ENCODE measurements around the gene MEX3A. TPM values are rescaled to one million over a fixed set of nuclear protein-coding genes. Genes with fewer than 3 reads are reported as not detected.
"Not testable (repeated sequence)": the region's sequence is repeated elsewhere in the genome, so short reads cannot be mapped to it uniquely, and the experiment has no call there.

MEX3A gene
- total and polyA plus RNA-seq, 10 donors, result 0.11 to 0.76 (median 0.30) TPM

GRCh38 chr1:156122519-156123355 lies 40.5 kb upstream of the MEX3A start:
- intact Hi-C loops (cut with DNase I; ENCODE audit: low total_unique reads), result no loop called here
- Histone ChIP-seq H3K4me1 (peaks cover 66 to 100% (median 94%) of the 10 kb centered on the region in 6 donors), H3K27ac (peak overlapping the region; percentile 67 to 92 (median 82)), H3K9me3 (no peaks in the 10 kb centered on the region), H3K36me3 (no peaks in the 10 kb centered on the region), H3K4me3 (peak overlapping the region in 3 of 8 donors; percentile 23 to 48 (median 24)), H3K27me3 (replicated peaks in 1 of 7) (peaks cover 0 to 33% (median 0%) of the 10 kb centered on the region in 7 donors)
- TF ChIP-seq CTCF (IDR thresholded peaks at IDR 0.05 in 8 of 11, conservative IDR thresholded peaks at IDR 0.05 in 3 of 11), result no peak
- TF ChIP-seq POLR2AphosphoS5 (IDR thresholded peaks at IDR 0.05), result peak; percentile 53 to 75 (median 68)
- no peak for TF ChIP-seq POLR2A (IDR thresholded peaks at IDR 0.05)
- 50 to 72% (median 62%) methylated on average over 14 of the region's 14 CpGs for WGBS, 5 donors
- DNase-seq, result no peak

GRCh38 chr1:156122086-156122485 lies 39.8 kb upstream of the MEX3A start:
- no peak for TF ChIP-seq POLR2A (IDR thresholded peaks at IDR 0.05)
- no peak for TF ChIP-seq POLR2AphosphoS5 (IDR thresholded peaks at IDR 0.05)
- no peak for TF ChIP-seq CTCF (IDR thresholded peaks at IDR 0.05 in 8 of 11, conservative IDR thresholded peaks at IDR 0.05 in 3 of 11)
- 59 to 83% (median 74%) methylated on average over 4 of the region's 4 CpGs for WGBS, 5 donors
- Histone ChIP-seq H3K4me3 (peak overlapping the region in 3 of 8 donors; percentile 0 to 48 (median 24)), H3K36me3 (no peaks in the 10 kb centered on the region), H3K4me1 (peaks cover 59 to 100% (median 93%) of the 10 kb centered on the region in 6 donors), H3K27ac (peak overlapping the region; percentile 53 to 92 (median 82)), H3K27me3 (replicated peaks in 1 of 7) (peaks cover 0 to 37% (median 0%) of the 10 kb centered on the region in 7 donors), H3K9me3 (no peaks in the 10 kb centered on the region)
- no peak for DNase-seq
- intact Hi-C loops (cut with DNase I; ENCODE audit: low total_unique reads), result no loop called here

- peak overlapping the region in 2 of 8 donors; percentile 0 to 48 for H3K4me3 ChIP-seq
- no peak for DNase-seq
- H3K4me1 ChIP-seq, result peaks cover 53 to 100% (median 88%) of the 10 kb centered on the region in 6 donors
- no peaks in the 10 kb centered on the region for H3K9me3 ChIP-seq
- intact Hi-C loops (cut with DNase I; ENCODE audit: low total_unique reads), result no loop called here
- WGBS, 5 donors, result 81 to 91% (median 89%) methylated on average over 4 of the region's 4 CpGs
- peak overlapping the region in 5 of 8 donors; percentile 53 to 92 (median 89) for H3K27ac ChIP-seq
- no peak for TF ChIP-seq POLR2AphosphoS5 (IDR thresholded peaks at IDR 0.05)
- TF ChIP-seq POLR2A (IDR thresholded peaks at IDR 0.05), result no peak
- peaks cover 0 to 44% (median 0%) of the 10 kb centered on the region in 7 donors for H3K27me3 ChIP-seq (replicated peaks in 1 of 7)
- H3K36me3 ChIP-seq, result no peaks in the 10 kb centered on the region
These were observed 39.2 kb upstream of the MEX3A start for GRCh38 chr1:156121457-156121856.

GRCh38 chr1:156121005-156121404 lies 38.7 kb upstream of the MEX3A start:
- H3K27ac ChIP-seq, result peak overlapping the region in 4 of 8 donors; percentile 82 to 92 (median 90)
- not testable (repeated sequence) for DNase-seq

GRCh38 chr1:156120318-156120717 lies 38.1 kb upstream of the MEX3A start:
- Histone ChIP-seq H3K9me3 (no peaks in the 10 kb centered on the region), H3K4me1 (peaks cover 47 to 100% (median 87%) of the 10 kb centered on the region in 6 donors), H3K36me3 (no peaks in the 10 kb centered on the region), H3K27me3 (replicated peaks in 1 of 7) (peaks cover 0 to 55% (median 0%) of the 10 kb centered on the region in 7 donors), H3K27ac (peak overlapping the region in 3 of 8 donors; percentile 39 to 92 (median 90)), H3K4me3 (peak overlapping the region in 2 of 8 donors; percentile 77 to 97)
- no peak for DNase-seq
- intact Hi-C loops (cut with DNase I; ENCODE audit: low total_unique reads), result no loop called here
- TF ChIP-seq CTCF (IDR thresholded peaks at IDR 0.05 in 8 of 11, conservative IDR thresholded peaks at IDR 0.05 in 3 of 11) (no peak), POLR2A (IDR thresholded peaks at IDR 0.05) (no peak), POLR2AphosphoS5 (IDR thresholded peaks at IDR 0.05) (no peak)
- 84 to 97% (median 89%) methylated on average over 3 of the region's 3 CpGs for WGBS, 5 donors

More at GRCh38 chr1:156121005-156121404, 38.7 kb upstream of the MEX3A start:
- Histone ChIP-seq H3K4me1 (peaks cover 49 to 100% (median 87%) of the 10 kb centered on the region in 6 donors), H3K4me3 (peak overlapping the region in 1 of 8 donors; percentile 48), H3K27me3 (replicated peaks in 1 of 7) (peaks cover 0 to 48% (median 0%) of the 10 kb centered on the region in 7 donors)
- intact Hi-C loops (cut with DNase I; ENCODE audit: low total_unique reads); H3K9me3 ChIP-seq; H3K36me3 ChIP-seq: not testable (repeated sequence)
- WGBS, 5 donors, result 44 to 78% (median 63%) methylated on average over 4 of the region's 4 CpGs
